Breast epithelium (tissue), 4 donors: ENCODE measurements around the gene GMEB1. TPM values are rescaled to one million over a fixed set of nuclear protein-coding genes. Genes with fewer than 3 reads are reported as not detected.

Experiments
- DNase-seq, 2 donors: peaks; one replicate each; pipeline ENCODE4 v3.0.0-alpha.2; 2019; ENCODE audit warnings: low spot score in 2 of 2
- H3K27ac ChIP-seq, 2 donors: fragments of 200-600 bp; sonication (generic) in 1 of 2; one replicate each; pipeline ENCODE4 v1.5.1; 2016 to 2019; ENCODE audit warnings: mild to moderate bottlenecking in 1 of 2
- H3K27me3 ChIP-seq, 2 donors: fragments of 200-600 bp; sonication (generic) in 1 of 2; one replicate each; pipeline versions ENCODE4 v1.5.1 to v1.6.0; 2017 to 2019; ENCODE audit warnings: control low read depth in 1 of 2, mild to moderate bottlenecking in 1 of 2
- H3K36me3 ChIP-seq: fragments of 200-600 bp; one replicate; pipeline ENCODE4 v1.5.1; 2019
- H3K4me1 ChIP-seq, 2 donors: fragments of 200-600 bp; sonication (generic); one replicate each; pipeline ENCODE4 v1.5.1; 2016 to 2019; ENCODE audit warnings: control low read depth in 1 of 2
- H3K4me3 ChIP-seq, 3 donors: fragments of 200-600 bp; sonication (generic); 1 replicate in 2 of 3; 2 replicates in 1 of 3; pipeline ENCODE4 v1.5.1; 2016 to 2019; ENCODE audit warnings: mild to moderate bottlenecking in 3 of 3, moderate library complexity in 2 of 3
- H3K9me3 ChIP-seq, 2 donors: fragments of 200-600 bp; sonication (generic) in 1 of 2; one replicate each; pipeline ENCODE4 v1.5.1; 2016 to 2019; ENCODE audit warnings: control low read depth in 1 of 2
- CTCF ChIP-seq, 3 donors: fragments of 450-650 bp; IDR thresholded peaks; one replicate each; pipeline ENCODE4 v1.5.1; 2016 to 2017; ENCODE audit warnings: antibody characterized with exemption in 3 of 3, mild to moderate bottlenecking in 3 of 3, moderate library complexity in 3 of 3
- POLR2A ChIP-seq: fragments of 450-650 bp; IDR thresholded peaks from one replicate; pipeline ENCODE4 v1.6.1; 2016; ENCODE audit warnings: antibody characterized with exemption, mild to moderate bottlenecking, moderate library complexity
- POLR2AphosphoS5 ChIP-seq, 3 donors: sonication (generic); formaldehyde crosslinking; IDR thresholded peaks; one replicate each; pipeline ENCODE4 v1.6.1; 2017; ENCODE audit warnings: antibody characterized with exemption in 3 of 3
- intact Hi-C: fragments of 100-400 bp; cut with DNase I; formaldehyde crosslinking; loops from one replicate; pipeline ENCODE4 v1.15.1; 2023; ENCODE audit warnings: low total_unique reads
- total RNA-seq, 3 donors: library from RNA; depleted of rRNA; stranded (reverse); fragments of >200 nt; gene quantifications; one replicate each; pipeline ENCODE4 v1.1.0, GENCODE V29; 2016

The GMEB1 gene
- total RNA-seq, 3 donors from 2014 or later, result 7.7 to 11.9 (median 9.8) TPM

GRCh38 chr1:28735961-28736449 lies 67.4 kb downstream of the GMEB1 start:
- Histone ChIP-seq H3K4me1 (peaks cover 0 to 14% of the 10 kb centered on the region in 2 donors), H3K27ac (peak overlapping the region; percentile 94 to 97), H3K4me3 (peak overlapping the region; percentile 82 to 98 (median 93)), H3K27me3 (no peaks in the 10 kb centered on the region), H3K36me3 (no peaks in the 10 kb centered on the region), H3K9me3 (no peaks in the 10 kb centered on the region)
- TF ChIP-seq CTCF (IDR thresholded peaks at IDR 0.05) (no peak), POLR2AphosphoS5 (IDR thresholded peaks at IDR 0.05) (no peak), POLR2A (no peak)
- DNase-seq, result no peak
- intact Hi-C loops, result no loop called here

GRCh38 chr1:28736450-28737306 lies 68.1 kb downstream of the GMEB1 start, which contains the start of gene YTHDF2:
YTHDF2 (plus strand) TSS chr1:28736940; CDS start chr1:28737121, 181 bp downstream.
- peak; percentile 69 to 95 (median 93) for TF ChIP-seq CTCF (IDR thresholded peaks at IDR 0.05)
- peak; percentile 75 to 91 (median 78) for TF ChIP-seq POLR2AphosphoS5 (IDR thresholded peaks at IDR 0.05)
- peak; percentile 77 for TF ChIP-seq POLR2A
- peaks cover 0 to 14% of the 10 kb centered on the region in 2 donors for H3K4me1 ChIP-seq
- intact Hi-C loops, result no loop called here

GRCh38 chr1:28737307-28738132 lies 68.9 kb downstream of the GMEB1 start:
- no peaks in the 10 kb centered on the region for H3K27me3 ChIP-seq
- H3K4me3 ChIP-seq, result peak overlapping the region; percentile 82 to 98 (median 93)
- no peaks in the 10 kb centered on the region for H3K36me3 ChIP-seq
- peaks cover 0 to 14% of the 10 kb centered on the region in 2 donors for H3K4me1 ChIP-seq
- no peak for TF ChIP-seq POLR2A
- no peak for TF ChIP-seq CTCF (IDR thresholded peaks at IDR 0.05)
- no peak for TF ChIP-seq POLR2AphosphoS5 (IDR thresholded peaks at IDR 0.05)
- intact Hi-C loops, result no loop called here
- H3K27ac ChIP-seq, result peak overlapping the region; percentile 94 to 97
- H3K9me3 ChIP-seq, result no peaks in the 10 kb centered on the region
- no peak for DNase-seq

More at GRCh38 chr1:28736450-28737306, 68.1 kb downstream of the GMEB1 start, which contains the start of gene YTHDF2:
- no peaks in the 10 kb centered on the region for H3K36me3 ChIP-seq
- H3K27ac ChIP-seq, result peak within 1 kb of the TSS; percentile 94 to 97
- DNase-seq, result peak; percentile 95 to 96
- H3K9me3 ChIP-seq, result no peaks in the 10 kb centered on the region
- H3K4me3 ChIP-seq, result peak within 1 kb of the TSS; percentile 82 to 98 (median 93)
- H3K27me3 ChIP-seq, result no peaks in the 10 kb centered on the region

GRCh38 chr1:28740118-28740517 lies 71.5 kb downstream of the GMEB1 start:
- Histone ChIP-seq H3K27ac (peak overlapping the region in 1 of 2 donors; percentile 42), H3K36me3 (no peaks in the 10 kb centered on the region), H3K4me1 (peaks cover 0 to 14% of the 10 kb centered on the region in 2 donors), H3K27me3 (no peaks in the 10 kb centered on the region), H3K9me3 (no peaks in the 10 kb centered on the region), H3K4me3 (peak overlapping the region in 1 of 3 donors; percentile 8)
- intact Hi-C loops, result no loop called here
- DNase-seq, result no peak
- TF ChIP-seq CTCF (IDR thresholded peaks at IDR 0.05) (no peak), POLR2A (no peak)
